GM12891 (cell line): ENCODE results near the gene SPTBN4.

Experiments used
- POLR2A ChIP-seq: IDR thresholded peaks from 2 replicates; pipeline ENCODE4 v1.6.1; 2011; ENCODE audit warnings: low read depth, low read length, control low read depth
- POLR2AphosphoS5 ChIP-seq: IDR thresholded peaks from 2 replicates; pipeline ENCODE4 v1.6.1; 2011; ENCODE audit warnings: low read depth, low read length, control low read depth
- TAF1 ChIP-seq: IDR thresholded peaks from 2 replicates; pipeline ENCODE4 v1.6.1; 2011; ENCODE audit warnings: low read depth, low read length, control low read depth

DNA sequence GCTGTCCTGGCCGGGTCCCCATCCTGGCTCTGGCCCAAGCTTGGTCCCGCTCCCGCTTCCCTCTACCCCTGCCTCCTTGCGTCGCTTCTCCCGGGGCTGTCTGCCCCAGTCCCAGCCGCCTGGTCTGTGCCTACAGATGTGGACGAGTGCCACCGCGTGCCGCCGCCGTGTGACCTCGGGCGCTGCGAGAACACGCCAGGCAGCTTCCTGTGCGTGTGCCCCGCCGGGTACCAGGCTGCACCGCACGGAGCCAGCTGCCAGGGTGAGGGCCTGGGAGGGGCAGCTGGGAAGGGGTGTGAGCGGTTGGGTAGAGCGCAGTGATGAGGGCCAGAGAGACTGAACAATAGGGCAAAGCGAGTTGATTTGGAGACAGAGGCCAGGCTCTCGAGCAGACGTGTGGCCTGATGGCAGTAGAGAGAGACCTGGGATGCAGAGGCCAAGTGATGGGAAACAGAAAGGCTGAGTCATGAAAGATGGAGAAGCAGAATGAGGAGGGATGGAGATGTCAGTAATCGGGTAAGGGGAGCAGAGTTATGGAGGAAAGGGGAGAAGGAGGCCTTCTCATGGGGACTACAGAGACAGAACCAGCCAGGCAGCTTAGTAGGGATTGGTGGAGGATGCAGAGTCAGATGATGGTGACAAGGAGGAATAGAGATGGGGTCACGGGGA lies 143.7 kb downstream of the SPTBN4 start:
- TF ChIP-seq POLR2A (no peak), POLR2AphosphoS5 (no peak), TAF1 (no peak)
